ENCODE measurements around the gene CLIP2. TPM values are rescaled to one million over a fixed set of nuclear protein-coding genes. Genes with fewer than 3 reads are reported as not detected.

Gene CLIP2
- total and polyA plus RNA-seq, 2 of the 4 experiments (the other 2 are of a cell fraction) = 18.1 to 20.7 TPM

DNA sequence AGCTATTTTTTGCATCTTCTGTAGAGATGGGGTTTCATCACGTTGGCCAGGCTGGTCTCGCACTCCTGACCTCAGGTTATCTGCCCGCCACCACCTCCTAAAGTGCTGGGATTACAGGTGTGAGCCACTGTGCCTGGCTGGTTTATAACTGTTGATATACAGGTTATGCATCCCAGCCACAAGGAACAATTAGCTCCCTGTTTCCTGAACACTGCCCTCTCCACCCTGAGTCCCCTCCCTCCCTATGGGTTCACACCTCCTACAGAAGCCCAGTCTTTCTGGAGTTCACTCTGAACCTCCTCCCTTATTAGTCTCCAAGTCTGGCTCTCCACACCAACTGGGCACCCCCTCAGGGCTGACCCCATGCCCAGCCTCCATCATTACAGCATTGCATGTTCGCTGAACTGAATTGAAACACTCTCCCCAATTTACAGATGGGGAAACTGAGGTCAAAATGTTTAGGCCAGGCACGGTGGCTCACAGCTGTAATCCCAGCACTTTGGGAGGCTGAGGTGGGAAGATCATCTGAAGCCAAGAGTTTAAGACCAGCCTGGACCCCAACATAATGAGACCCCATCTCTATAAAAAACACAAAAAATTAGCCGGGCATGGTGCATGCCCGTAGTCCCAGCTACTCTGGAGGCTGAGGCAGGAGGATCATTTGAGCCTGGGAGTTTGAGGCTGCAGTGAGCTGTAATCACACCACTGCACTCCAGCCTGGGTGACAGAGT, 1.7 kb upstream of the CLIP2 start:
- H3K23ac ChIP-seq (ENCODE audit: low read depth, low read length) = peak overlapping the region; percentile 2; the same call in 1 of the 2 replicates
- peak overlapping the region; percentile 32; the same call in 1 of the 2 replicates for H2BK120ac ChIP-seq (ENCODE audit: low read depth, low read length)
- H4K5ac ChIP-seq (ENCODE audit: low read depth, low read length) = no peak overlapping the region
- in situ Hi-C loops (cut with MboI; ENCODE audit: low sequenced_read_pairs) (no loop called here), intact Hi-C loops (cut with micrococcal nuclease) (loop anchor here (1.0 kb wide), 1 partner anchor 17 kb away; no protein-coding TSS in a partner anchor), dilution Hi-C loops (cut with HindIII; ENCODE audit: low sequenced_read_pairs, unreplicated experiment) (no loop called here)
- no peaks in the 10 kb centered on the region for H3K27me3 ChIP-seq (ENCODE audit: control insufficient read depth, insufficient read depth, low read length)
- no peak overlapping the region for H3K27ac ChIP-seq (ENCODE audit: insufficient read depth, low read length)
- no peak overlapping the region for H3K4me2 ChIP-seq (ENCODE audit: low read depth, low read length)
- H2AK5ac ChIP-seq (ENCODE audit: low read depth, low read length) = peak overlapping the region; percentile 89
- WGBS, 2 experiments (ENCODE audit: extremely low coverage in 2 of 2, insufficient read length in 1 of 2) = 100% methylated on average over 1 of the region's 7 CpGs; no CpG with 5 or more reads in 1 of the 2 experiments
- H2BK15ac ChIP-seq (ENCODE audit: low read depth, low read length) = peak overlapping the region; percentile 28; the same call in 1 of the 3 replicates
- no peak overlapping the region for H2BK5ac ChIP-seq (ENCODE audit: low read depth, low read length, poor library complexity, severe bottlenecking)
- TF ChIP-seq NFE2L2 (IDR thresholded peaks at IDR 0.05; ENCODE audit: low read depth, low read length) (no peak), MAZ (IDR thresholded peaks at IDR 0.05; ENCODE audit: borderline replicate concordance, low read depth, low read length) (no peak), RAD21 (IDR thresholded peaks at IDR 0.05; ENCODE audit: low read length) (no peak), RFX5 (IDR thresholded peaks at IDR 0.05; ENCODE audit: low read depth, low read length) (no peak), RCOR1 (IDR thresholded peaks at IDR 0.05; ENCODE audit: insufficient replicate concordance, low read length) (no peak), FOS (IDR thresholded peaks at IDR 0.05; ENCODE audit: low read depth, low read length) (no peak), MXI1 (IDR thresholded peaks at IDR 0.05; ENCODE audit: borderline replicate concordance, low read depth, low read length) (no peak)
- TF ChIP-seq, protein P1, sequence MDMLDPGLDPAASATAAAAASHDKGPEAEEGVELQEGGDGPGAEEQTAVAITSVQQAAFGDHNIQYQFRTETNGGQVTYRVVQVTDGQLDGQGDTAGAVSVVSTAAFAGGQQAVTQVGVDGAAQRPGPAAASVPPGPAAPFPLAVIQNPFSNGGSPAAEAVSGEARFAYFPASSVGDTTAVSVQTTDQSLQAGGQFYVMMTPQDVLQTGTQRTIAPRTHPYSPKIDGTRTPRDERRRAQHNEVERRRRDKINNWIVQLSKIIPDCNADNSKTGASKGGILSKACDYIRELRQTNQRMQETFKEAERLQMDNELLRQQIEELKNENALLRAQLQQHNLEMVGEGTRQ (IDR thresholded peaks at IDR 0.05; ENCODE audit: low read depth, low read length) = no peak
- TF ChIP-seq, protein P2, sequence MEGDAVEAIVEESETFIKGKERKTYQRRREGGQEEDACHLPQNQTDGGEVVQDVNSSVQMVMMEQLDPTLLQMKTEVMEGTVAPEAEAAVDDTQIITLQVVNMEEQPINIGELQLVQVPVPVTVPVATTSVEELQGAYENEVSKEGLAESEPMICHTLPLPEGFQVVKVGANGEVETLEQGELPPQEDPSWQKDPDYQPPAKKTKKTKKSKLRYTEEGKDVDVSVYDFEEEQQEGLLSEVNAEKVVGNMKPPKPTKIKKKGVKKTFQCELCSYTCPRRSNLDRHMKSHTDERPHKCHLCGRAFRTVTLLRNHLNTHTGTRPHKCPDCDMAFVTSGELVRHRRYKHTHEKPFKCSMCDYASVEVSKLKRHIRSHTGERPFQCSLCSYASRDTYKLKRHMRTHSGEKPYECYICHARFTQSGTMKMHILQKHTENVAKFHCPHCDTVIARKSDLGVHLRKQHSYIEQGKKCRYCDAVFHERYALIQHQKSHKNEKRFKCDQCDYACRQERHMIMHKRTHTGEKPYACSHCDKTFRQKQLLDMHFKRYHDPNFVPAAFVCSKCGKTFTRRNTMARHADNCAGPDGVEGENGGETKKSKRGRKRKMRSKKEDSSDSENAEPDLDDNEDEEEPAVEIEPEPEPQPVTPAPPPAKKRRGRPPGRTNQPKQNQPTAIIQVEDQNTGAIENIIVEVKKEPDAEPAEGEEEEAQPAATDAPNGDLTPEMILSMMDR (conservative IDR thresholded peaks at IDR 0.05; ENCODE audit: low read depth, low read length) = no peak
- peak overlapping the region; percentile 94 for H3K14ac ChIP-seq (replicated peaks; ENCODE audit: low read depth, low read length)
- peak overlapping the region; percentile 65; the same call in 1 of the 2 replicates for H3K4ac ChIP-seq (ENCODE audit: low read depth, low read length)
- peaks cover 0 to 43% of the 10 kb centered on the region in 2 experiments; a peak in 3 of 4 replicates for H3K79me1 ChIP-seq (ENCODE audit: low read depth in 1 of 2, low read length in 2 of 2)
- H4K91ac ChIP-seq (ENCODE audit: insufficient read depth, low read depth, low read length) = peak overlapping the region; percentile 66; the same call in 1 of the 2 replicates
- no peak overlapping the region for H3K9ac ChIP-seq (ENCODE audit: low read depth, low read length)
- peaks cover 19% of the 10 kb centered on the region for H3K4me1 ChIP-seq (ENCODE audit: control insufficient read depth, insufficient read depth, low read length)
- no peak overlapping the region for H3K56ac ChIP-seq (ENCODE audit: extremely low read depth, insufficient read depth, low read length)
- ATAC-seq (ENCODE audit: low read depth) (no peak), DNase-seq (no peak)
- CTCF ChIA-PET = interaction anchor here (1.2 kb wide), 1 partner anchor 260 kb away, joined by 3 read pairs; no protein-coding TSS in a partner anchor
- no peaks in the 10 kb centered on the region for H3K36me3 ChIP-seq (ENCODE audit: control insufficient read depth, insufficient read depth, low read length)
- no peaks in the 10 kb centered on the region for H3K9me3 ChIP-seq (ENCODE audit: control insufficient read depth, insufficient read depth, low read length)
- H3K18ac ChIP-seq (ENCODE audit: low read depth, low read length) = no peak overlapping the region
- H4K20me1 ChIP-seq (ENCODE audit: insufficient read depth, low read length) = peaks cover 26% of the 10 kb centered on the region
- H4K8ac ChIP-seq (ENCODE audit: low read depth in 2 of 2, low read length in 2 of 2) = no peak overlapping the region
- H2AK9ac ChIP-seq (replicated peaks; ENCODE audit: low read depth, low read length, poor library complexity) = no peak overlapping the region
- POLR2A ChIA-PET (ENCODE audit: unreplicated experiment) = no interaction called here
- no peak overlapping the region for H2AFZ ChIP-seq (replicated peaks; ENCODE audit: low read length, poor library complexity)
- peaks cover 13% of the 10 kb centered on the region for H3K9me1 ChIP-seq (ENCODE audit: insufficient read depth, low read length)
- H2BK20ac ChIP-seq (ENCODE audit: low read depth, low read length) = peak overlapping the region; percentile 72
- no peak overlapping the region for H3K4me3 ChIP-seq (ENCODE audit: insufficient read depth, low read depth, low read length)
- BruUV-seq (replicated peaks) = no TSS peak
